ENCODE results near the gene KRABD2.

DNA sequence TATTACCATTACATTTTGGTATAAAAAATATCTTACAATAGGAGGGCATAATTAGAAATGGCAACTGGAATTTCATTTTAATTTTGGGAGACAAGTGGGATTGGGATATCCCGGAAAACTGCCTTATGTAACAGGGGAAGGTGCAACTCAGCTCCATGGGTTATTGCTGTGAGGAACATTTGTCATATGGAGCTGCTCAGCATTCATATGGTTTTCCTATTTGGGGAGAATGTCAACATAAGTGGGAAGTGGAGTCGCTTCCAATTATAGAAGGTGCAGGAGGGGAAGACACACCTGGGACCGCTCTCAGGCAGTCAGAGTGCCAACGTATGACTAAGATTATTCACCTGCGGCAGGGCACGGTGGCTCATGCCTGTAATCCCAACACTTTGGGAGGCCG, 26.2 kb downstream of the KRABD2 start:
- TF ChIP-seq, protein P1, sequence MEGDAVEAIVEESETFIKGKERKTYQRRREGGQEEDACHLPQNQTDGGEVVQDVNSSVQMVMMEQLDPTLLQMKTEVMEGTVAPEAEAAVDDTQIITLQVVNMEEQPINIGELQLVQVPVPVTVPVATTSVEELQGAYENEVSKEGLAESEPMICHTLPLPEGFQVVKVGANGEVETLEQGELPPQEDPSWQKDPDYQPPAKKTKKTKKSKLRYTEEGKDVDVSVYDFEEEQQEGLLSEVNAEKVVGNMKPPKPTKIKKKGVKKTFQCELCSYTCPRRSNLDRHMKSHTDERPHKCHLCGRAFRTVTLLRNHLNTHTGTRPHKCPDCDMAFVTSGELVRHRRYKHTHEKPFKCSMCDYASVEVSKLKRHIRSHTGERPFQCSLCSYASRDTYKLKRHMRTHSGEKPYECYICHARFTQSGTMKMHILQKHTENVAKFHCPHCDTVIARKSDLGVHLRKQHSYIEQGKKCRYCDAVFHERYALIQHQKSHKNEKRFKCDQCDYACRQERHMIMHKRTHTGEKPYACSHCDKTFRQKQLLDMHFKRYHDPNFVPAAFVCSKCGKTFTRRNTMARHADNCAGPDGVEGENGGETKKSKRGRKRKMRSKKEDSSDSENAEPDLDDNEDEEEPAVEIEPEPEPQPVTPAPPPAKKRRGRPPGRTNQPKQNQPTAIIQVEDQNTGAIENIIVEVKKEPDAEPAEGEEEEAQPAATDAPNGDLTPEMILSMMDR (IDR thresholded peaks at IDR 0.05), result no peak
- TF ChIP-seq POLR2A (IDR thresholded peaks at IDR 0.05), result no peak

All from uterus (tissue), 2 donors.